Muscle layer of duodenum (tissue), 2 donors: ENCODE measurements around the gene MORF4L1.

Experiments
- H3K27ac ChIP-seq: one replicate; pipeline ENCODE4 v1.7.0; 2013; ENCODE audit warnings: mild to moderate bottlenecking, low read length
- H3K27me3 ChIP-seq: one replicate; pipeline ENCODE4 v1.7.0; 2013; ENCODE audit warnings: low read depth, mild to moderate bottlenecking, control low read depth, low read length
- H3K36me3 ChIP-seq, 2 donors: one replicate each; pipeline ENCODE4 v1.7.0; 2013; ENCODE audit warnings: low read length in 2 of 2, control low read depth in 1 of 2, mild to moderate bottlenecking in 1 of 2; ENCODE audit not compliant: insufficient read depth in 2 of 2, control insufficient read depth in 1 of 2
- H3K4me1 ChIP-seq, 2 donors: one replicate each; pipeline ENCODE4 v1.7.0; 2013; ENCODE audit warnings: low read length in 2 of 2, mild to moderate bottlenecking in 2 of 2, control low read depth in 1 of 2, moderate library complexity in 1 of 2; ENCODE audit not compliant: insufficient read depth in 2 of 2, control insufficient read depth in 1 of 2
- H3K4me3 ChIP-seq, 2 donors: one replicate each; pipeline ENCODE4 v1.7.0; 2013; ENCODE audit warnings: low read length in 2 of 2, low read depth in 1 of 2, mild to moderate bottlenecking in 1 of 2
- H3K9me3 ChIP-seq, 2 donors: one replicate each; pipeline ENCODE4 v1.7.0; 2013; ENCODE audit warnings: low read length in 2 of 2, control low read depth in 1 of 2, mild to moderate bottlenecking in 1 of 2; ENCODE audit not compliant: control insufficient read depth in 1 of 2
- donor health status: healthy.

The MORF4L1 gene

DNA sequence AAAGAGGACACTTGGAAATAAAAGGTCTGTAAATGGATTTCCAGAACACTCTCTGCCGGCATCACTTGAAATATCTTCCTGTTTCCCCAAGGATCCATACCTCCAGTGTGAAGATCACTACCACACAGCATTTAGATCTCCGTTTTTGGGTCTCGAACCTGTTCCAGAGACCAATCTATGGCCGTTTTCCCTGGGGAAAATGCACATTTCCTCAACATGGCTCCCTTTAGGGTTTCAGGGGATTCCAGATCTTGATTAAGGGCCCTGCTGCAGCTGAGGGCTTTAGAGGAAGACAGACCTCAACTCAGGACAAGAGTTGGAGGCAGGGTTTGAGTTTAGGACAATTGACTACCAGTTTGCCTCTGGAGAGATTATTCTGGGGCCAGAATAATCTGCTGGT lies 70.1 kb downstream of the MORF4L1 start:
- Histone ChIP-seq H3K4me3 (no peak overlapping the region), H3K27ac (no peak overlapping the region)

DNA sequence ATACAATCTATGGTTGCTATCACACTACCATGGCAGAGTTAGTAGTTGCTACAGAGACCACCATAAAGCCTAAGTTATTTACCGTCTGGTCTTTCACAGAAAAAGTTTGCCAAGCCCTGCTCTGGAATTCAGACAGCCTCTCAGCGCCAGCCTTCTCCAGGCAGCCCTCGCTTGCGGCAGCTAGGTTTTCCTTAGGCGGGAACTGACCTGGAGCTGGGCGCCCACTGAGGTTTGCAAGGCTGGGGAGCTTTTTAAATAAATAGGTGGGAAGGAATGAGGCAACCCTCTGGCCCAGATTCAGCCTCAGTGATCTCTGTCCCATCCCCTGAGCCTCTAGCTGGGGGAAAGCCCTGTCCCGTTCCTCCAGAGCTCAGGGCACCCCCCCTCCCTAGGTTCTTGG lies 71.0 kb downstream of the MORF4L1 start:
- Histone ChIP-seq H3K27me3 (no peaks in the 10 kb centered on the region), H3K27ac (peak overlapping the region; percentile 60), H3K9me3 (no peaks in the 10 kb centered on the region), H3K4me3 (peak overlapping the region; percentile 66 to 68), H3K4me1 (peaks cover 5 to 12% of the 10 kb centered on the region in 2 donors), H3K36me3 (no peaks in the 10 kb centered on the region)

More for the DNA sequence above, 70.1 kb downstream of the MORF4L1 start:
- Histone ChIP-seq H3K4me1 (peaks cover 5 to 16% of the 10 kb centered on the region in 2 donors), H3K36me3 (no peaks in the 10 kb centered on the region), H3K27me3 (no peaks in the 10 kb centered on the region), H3K9me3 (no peaks in the 10 kb centered on the region)

DNA sequence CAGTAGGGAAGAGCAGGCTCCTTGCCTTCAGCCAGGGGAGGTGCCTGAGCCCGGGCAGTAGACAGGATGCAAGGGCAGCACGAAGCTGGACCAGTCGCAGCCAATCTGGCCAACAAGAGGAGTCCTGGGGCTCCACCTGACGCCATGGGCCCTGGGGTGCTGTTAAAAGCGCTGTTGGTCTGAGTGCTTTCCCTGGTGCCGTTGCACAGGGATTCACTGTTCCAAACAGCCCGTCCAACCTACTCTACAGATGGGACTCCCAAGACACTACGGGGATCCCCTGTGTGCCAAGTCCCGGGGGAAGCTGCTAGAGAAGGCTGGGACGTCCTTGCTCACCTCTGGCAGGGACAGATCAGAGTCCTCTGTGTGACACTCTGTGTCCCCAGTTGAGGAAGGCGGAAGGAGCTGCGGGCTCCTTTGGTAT lies 71.5 kb downstream of the MORF4L1 start:
- Histone ChIP-seq H3K27ac (peak overlapping the region; percentile 60), H3K27me3 (no peaks in the 10 kb centered on the region), H3K4me1 (peaks cover 5 to 12% of the 10 kb centered on the region in 2 donors), H3K4me3 (peak overlapping the region; percentile 66 to 68), H3K9me3 (no peaks in the 10 kb centered on the region), H3K36me3 (no peaks in the 10 kb centered on the region)

DNA sequence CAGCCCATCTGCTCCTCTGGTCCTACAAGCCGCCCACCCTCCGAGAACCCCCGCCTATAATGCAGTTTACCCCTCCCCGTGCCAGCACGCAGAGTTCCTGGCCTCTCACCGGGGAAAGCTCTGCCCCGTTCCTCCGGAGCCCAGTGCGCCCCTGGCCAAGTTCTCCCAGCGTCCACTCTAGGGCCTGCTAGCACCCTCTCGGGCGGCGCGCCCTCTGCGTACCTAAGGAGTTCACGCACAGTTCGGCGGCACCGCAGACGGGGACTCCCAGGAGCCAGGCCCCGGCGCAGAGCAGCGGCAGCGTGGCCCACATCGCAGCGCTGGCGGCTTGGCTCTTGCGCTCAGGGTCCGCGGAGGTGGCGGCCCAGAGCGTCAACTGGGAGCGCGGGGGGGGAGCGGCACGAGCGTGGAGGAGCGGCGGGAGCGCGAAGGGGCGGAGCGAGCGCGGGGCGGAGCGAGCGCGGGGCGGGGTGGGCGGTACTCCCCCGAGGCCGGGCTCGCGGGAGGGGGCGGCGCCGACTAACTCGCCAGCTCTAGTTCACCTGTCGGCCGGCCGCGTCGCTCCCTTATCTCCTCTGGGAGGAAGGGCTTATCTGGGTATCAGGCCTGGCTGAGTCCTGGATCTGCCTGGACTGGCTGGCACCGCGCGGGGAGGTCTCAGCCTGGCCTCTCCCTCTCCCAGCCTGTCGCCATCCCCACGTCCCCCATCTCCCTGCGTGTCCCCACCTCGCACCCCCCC lies 72.1 kb downstream of the MORF4L1 start, which contains the start of gene CTSH:
CTSH (minus strand) TSS at position 378 of the 739 bp plus-strand sequence; CDS start at position 313, 65 bp downstream.
- Histone ChIP-seq H3K27me3 (no peaks in the 10 kb centered on the region), H3K4me3 (peak within 1 kb of the TSS; percentile 66 to 68), H3K36me3 (no peaks in the 10 kb centered on the region), H3K27ac (peak within 1 kb of the TSS; percentile 60), H3K4me1 (peaks cover 5 to 12% of the 10 kb centered on the region in 2 donors), H3K9me3 (no peaks in the 10 kb centered on the region)

DNA sequence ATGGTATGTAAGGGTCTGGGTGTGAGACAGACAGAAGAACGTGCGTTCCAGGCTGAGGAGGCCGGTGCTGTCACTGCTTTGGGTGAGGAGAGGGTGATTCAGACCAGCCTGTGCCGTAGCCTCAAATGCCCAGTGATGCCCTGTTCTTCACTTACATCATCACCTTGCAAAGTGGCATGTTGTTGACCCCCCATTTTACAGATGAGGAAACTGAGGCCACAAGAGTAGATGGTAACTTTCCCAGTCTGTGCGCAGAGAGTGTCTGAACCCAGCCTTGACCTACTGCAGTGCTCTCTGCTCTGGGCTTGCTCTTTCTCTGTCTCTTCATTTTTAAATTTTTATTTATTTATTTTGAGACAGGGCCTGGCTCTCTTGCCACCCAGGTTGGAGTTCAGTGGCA lies 73.8 kb downstream of the MORF4L1 start:
- no peak overlapping the region for H3K27ac ChIP-seq
- H3K4me1 ChIP-seq = peaks cover 7 to 12% of the 10 kb centered on the region in 2 donors
- H3K9me3 ChIP-seq = no peaks in the 10 kb centered on the region

DNA sequence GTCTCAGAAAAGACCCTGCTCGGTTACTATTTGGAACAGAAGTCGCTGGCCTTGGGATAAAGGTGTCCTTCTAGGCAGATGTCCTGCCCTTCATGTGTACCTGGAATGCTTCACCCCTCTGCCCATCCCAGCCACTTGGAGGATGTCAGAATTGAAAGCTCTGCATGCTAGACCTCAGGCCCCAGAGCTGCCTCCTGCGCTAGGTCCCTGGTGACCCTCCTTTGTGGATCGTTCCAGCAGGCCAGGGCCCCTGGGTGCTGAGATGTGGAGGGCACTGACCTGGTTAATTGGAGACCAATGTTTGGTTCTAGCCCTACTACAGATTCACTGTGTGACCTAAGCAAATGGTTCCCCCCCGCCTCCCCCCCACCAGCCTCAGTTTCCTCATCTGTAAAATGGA lies 74.8 kb downstream of the MORF4L1 start:
- Histone ChIP-seq H3K4me3 (no peak overlapping the region), H3K9me3 (no peaks in the 10 kb centered on the region), H3K36me3 (no peaks in the 10 kb centered on the region), H3K27ac (no peak overlapping the region), H3K27me3 (no peaks in the 10 kb centered on the region), H3K4me1 (peaks cover 10 to 12% of the 10 kb centered on the region in 2 donors)

More for the DNA sequence above, 73.8 kb downstream of the MORF4L1 start:
- Histone ChIP-seq H3K27me3 (no peaks in the 10 kb centered on the region), H3K36me3 (no peaks in the 10 kb centered on the region), H3K4me3 (no peak overlapping the region)
